Osteocyte (in vitro differentiated cells): ENCODE data around the gene SCP2. TPM values are rescaled to one million over a fixed set of nuclear protein-coding genes. Genes with fewer than 3 reads are reported as not detected.
"Not testable (repeated sequence)": the region's sequence is repeated elsewhere in the genome, so short reads cannot be mapped to it uniquely, and the experiment has no call there.

Experiments used
- DNase-seq: peaks from one replicate; pipeline ENCODE4 v3.0.0; 2021; ENCODE audit warnings: mixed read lengths; ENCODE audit not compliant: unreplicated experiment; ENCODE audit errors: extremely low spot score
- H3K27ac Mint-ChIP-seq: one replicate; pipeline ENCODE4 v1.8.0; 2021; ENCODE audit warnings: mild to moderate bottlenecking, mixed read lengths; ENCODE audit not compliant: unreplicated experiment
- H3K27me3 Mint-ChIP-seq: one replicate; pipeline ENCODE4 v1.8.0; 2021; ENCODE audit warnings: mixed read lengths; ENCODE audit not compliant: unreplicated experiment
- H3K36me3 Mint-ChIP-seq: one replicate; pipeline ENCODE4 v1.8.0; 2021; ENCODE audit warnings: mixed read lengths; ENCODE audit not compliant: unreplicated experiment
- H3K4me1 Mint-ChIP-seq: one replicate; pipeline ENCODE4 v1.8.0; 2021; ENCODE audit warnings: mixed read lengths; ENCODE audit not compliant: unreplicated experiment
- H3K4me3 Mint-ChIP-seq: one replicate; pipeline ENCODE4 v1.8.0; 2021; ENCODE audit warnings: mild to moderate bottlenecking, moderate library complexity, mixed read lengths; ENCODE audit not compliant: unreplicated experiment
- H3K9me3 Mint-ChIP-seq: one replicate; pipeline ENCODE4 v1.8.0; 2021; ENCODE audit warnings: mixed read lengths; ENCODE audit not compliant: unreplicated experiment
- total RNA-seq: library from RNA; stranded (reverse); gene quantifications from 2 replicates; pipeline ENCODE4 v1.2.1, GENCODE V29; 2021
- TF ChIP-seq, protein P1 (sequence below): fragments of 200-600 bp; sonication (generic); IDR thresholded peaks from 2 replicates; pipeline ENCODE4 v1.5.0; 2021; ENCODE audit warnings: antibody characterized with exemption, mild to moderate bottlenecking, moderate library complexity

The SCP2 gene
- total RNA-seq, 1 donor from 2014 or later = 84.2 TPM

- Mint-ChIP-seq H3K27me3 (no peaks in the 10 kb centered on the region), H3K4me1 (peaks cover 3% of the 10 kb centered on the region), H3K4me3 (no peak overlapping the region), H3K9me3 (no peaks in the 10 kb centered on the region), H3K36me3 (peaks cover 3% of the 10 kb centered on the region), H3K27ac (no peak overlapping the region)
- DNase-seq = no peak
- TF ChIP-seq, protein P1, sequence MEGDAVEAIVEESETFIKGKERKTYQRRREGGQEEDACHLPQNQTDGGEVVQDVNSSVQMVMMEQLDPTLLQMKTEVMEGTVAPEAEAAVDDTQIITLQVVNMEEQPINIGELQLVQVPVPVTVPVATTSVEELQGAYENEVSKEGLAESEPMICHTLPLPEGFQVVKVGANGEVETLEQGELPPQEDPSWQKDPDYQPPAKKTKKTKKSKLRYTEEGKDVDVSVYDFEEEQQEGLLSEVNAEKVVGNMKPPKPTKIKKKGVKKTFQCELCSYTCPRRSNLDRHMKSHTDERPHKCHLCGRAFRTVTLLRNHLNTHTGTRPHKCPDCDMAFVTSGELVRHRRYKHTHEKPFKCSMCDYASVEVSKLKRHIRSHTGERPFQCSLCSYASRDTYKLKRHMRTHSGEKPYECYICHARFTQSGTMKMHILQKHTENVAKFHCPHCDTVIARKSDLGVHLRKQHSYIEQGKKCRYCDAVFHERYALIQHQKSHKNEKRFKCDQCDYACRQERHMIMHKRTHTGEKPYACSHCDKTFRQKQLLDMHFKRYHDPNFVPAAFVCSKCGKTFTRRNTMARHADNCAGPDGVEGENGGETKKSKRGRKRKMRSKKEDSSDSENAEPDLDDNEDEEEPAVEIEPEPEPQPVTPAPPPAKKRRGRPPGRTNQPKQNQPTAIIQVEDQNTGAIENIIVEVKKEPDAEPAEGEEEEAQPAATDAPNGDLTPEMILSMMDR = no peak
Measured at GRCh38 chr1:52947490-52947889, 20.4 kb downstream of the SCP2 start.

GRCh38 chr1:52949602-52950001 lies 22.5 kb downstream of the SCP2 start:
- not testable (repeated sequence) for H3K4me3 Mint-ChIP-seq, H3K36me3 Mint-ChIP-seq, H3K4me1 Mint-ChIP-seq, DNase-seq, H3K27me3 Mint-ChIP-seq, H3K27ac Mint-ChIP-seq, H3K9me3 Mint-ChIP-seq

- TF ChIP-seq, protein P1 = no peak
- H3K27ac Mint-ChIP-seq = no peak overlapping the region
- H3K36me3 Mint-ChIP-seq = peaks cover 10% of the 10 kb centered on the region
- no peaks in the 10 kb centered on the region for H3K9me3 Mint-ChIP-seq
- no peaks in the 10 kb centered on the region for H3K27me3 Mint-ChIP-seq
- H3K4me3 Mint-ChIP-seq = no peak overlapping the region
- DNase-seq = no peak
- peaks cover 16% of the 10 kb centered on the region for H3K4me1 Mint-ChIP-seq
Measured at GRCh38 chr1:52952112-52952511, 25.0 kb downstream of the SCP2 start.

DNA sequence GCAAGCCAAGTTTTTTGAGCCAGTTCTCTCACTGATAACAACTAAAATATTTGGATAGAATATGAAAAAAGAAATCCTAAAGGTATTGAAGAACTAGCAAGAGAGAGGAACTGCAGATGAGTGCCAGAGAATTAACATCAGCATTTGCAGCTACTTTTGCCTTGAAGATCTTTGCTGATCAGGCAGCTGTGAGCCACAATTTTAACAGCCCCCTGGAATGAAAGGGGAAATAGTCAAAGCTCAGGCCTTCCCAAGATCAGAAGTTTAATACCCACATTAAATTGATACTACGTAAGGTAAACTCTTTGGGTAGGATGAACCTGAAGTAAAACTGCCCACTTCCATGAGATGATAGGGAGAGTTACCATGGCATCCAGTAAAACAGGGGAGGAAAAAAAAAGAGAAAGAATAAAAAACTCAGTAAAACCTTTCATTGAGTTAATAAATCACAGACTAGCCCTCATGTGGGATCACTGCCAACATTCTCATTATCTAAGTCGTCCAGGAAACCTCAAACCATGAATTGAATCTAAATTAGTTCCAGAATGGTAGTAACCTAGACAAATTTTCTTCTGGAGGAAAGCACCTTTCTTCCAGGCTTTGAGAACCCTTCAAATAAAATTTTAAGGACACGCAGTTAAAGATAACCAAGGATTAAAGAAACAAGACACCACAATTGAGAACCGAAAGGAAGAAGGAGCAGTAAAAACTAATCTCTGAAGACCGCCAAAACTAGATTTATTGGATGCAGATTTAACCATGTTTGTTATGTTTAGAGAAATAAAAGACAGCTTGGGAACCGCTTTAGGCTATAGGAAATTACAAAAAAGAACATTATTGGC lies 28.3 kb downstream of the SCP2 start:
- TF ChIP-seq, protein P1 = no peak
- Mint-ChIP-seq H3K4me3 (no peak overlapping the region), H3K4me1 (peaks cover 13% of the 10 kb centered on the region), H3K27ac (peak overlapping the region; percentile 66), H3K27me3 (no peaks in the 10 kb centered on the region), H3K36me3 (peaks cover 22% of the 10 kb centered on the region), H3K9me3 (no peaks in the 10 kb centered on the region)
- no peak for DNase-seq

GRCh38 chr1:52963101-52963500 lies 36.0 kb downstream of the SCP2 start:
- Mint-ChIP-seq H3K27me3 (no peaks in the 10 kb centered on the region), H3K4me1 (no peaks in the 10 kb centered on the region), H3K4me3 (no peak overlapping the region), H3K9me3 (no peaks in the 10 kb centered on the region), H3K36me3 (peaks cover 29% of the 10 kb centered on the region), H3K27ac (no peak overlapping the region)
- TF ChIP-seq, protein P1 = no peak
- no peak for DNase-seq
